GM21717 (cell line): ENCODE results near the gene ATP8A2.

Source experiments
- ATAC-seq: cut with Tn5 transposase; IDR thresholded peaks from one replicate; pipeline ENCODE4 v1.9.1; 2021; ENCODE audit warnings: mild to moderate bottlenecking, moderate library complexity; ENCODE audit not compliant: unreplicated experiment

ATP8A2 gene

GRCh38 chr13:25722893-25723292, 351.1 kb downstream of the ATP8A2 start:
- ATAC-seq = no peak

- no peak for ATAC-seq
Measured at GRCh38 chr13:25725104-25725503, 353.3 kb downstream of the ATP8A2 start.

GRCh38 chr13:25727250-25727649, 355.5 kb downstream of the ATP8A2 start:
- no peak for ATAC-seq

- no peak for ATAC-seq
Measured at GRCh38 chr13:25727810-25728209, 356.0 kb downstream of the ATP8A2 start.

- ATAC-seq = no peak
Measured at GRCh38 chr13:25729201-25729600, 357.4 kb downstream of the ATP8A2 start.

- no peak for ATAC-seq
Measured at GRCh38 chr13:25731037-25731436, 359.3 kb downstream of the ATP8A2 start.

- ATAC-seq = no peak
Measured at GRCh38 chr13:25731536-25731935, 359.8 kb downstream of the ATP8A2 start.

GRCh38 chr13:25732111-25732865, 360.5 kb downstream of the ATP8A2 start:
- ATAC-seq = no peak

GRCh38 chr13:25733001-25733491, 361.3 kb downstream of the ATP8A2 start:
- ATAC-seq = no peak

- ATAC-seq = no peak
Measured at GRCh38 chr13:25733696-25734435, 362.1 kb downstream of the ATP8A2 start.

- ATAC-seq = no peak
Measured at GRCh38 chr13:25738342-25739196, 366.8 kb downstream of the ATP8A2 start.

GRCh38 chr13:25739376-25739775, 367.6 kb downstream of the ATP8A2 start:
- no peak for ATAC-seq

GRCh38 chr13:25741796-25742195, 370.0 kb downstream of the ATP8A2 start:
- no peak for ATAC-seq

- ATAC-seq = no peak
Measured at GRCh38 chr13:25742220-25742619, 370.4 kb downstream of the ATP8A2 start.

GRCh38 chr13:25743421-25743820, 371.6 kb downstream of the ATP8A2 start:
- no peak for ATAC-seq

- no peak for ATAC-seq
Measured at GRCh38 chr13:25744178-25744577, 372.4 kb downstream of the ATP8A2 start.

GRCh38 chr13:25746131-25746530, 374.4 kb downstream of the ATP8A2 start:
- ATAC-seq = no peak

GRCh38 chr13:25752957-25753551, 381.3 kb downstream of the ATP8A2 start:
- no peak for ATAC-seq

- no peak for ATAC-seq
Measured at GRCh38 chr13:25753976-25754375, 382.2 kb downstream of the ATP8A2 start.

GRCh38 chr13:25756251-25756650, 384.5 kb downstream of the ATP8A2 start:
- ATAC-seq = no peak

- ATAC-seq = no peak
Measured at GRCh38 chr13:25756912-25757311, 385.1 kb downstream of the ATP8A2 start.
